Activated CD8-positive, alpha-beta memory T cell treated with anti-CD3 and anti-CD28 coated beads, Interleukin-2, amount 50 U/mL, for 4 hours (primary cell): ENCODE data around the gene VWA8.
"Not testable (repeated sequence)": the region's sequence is repeated elsewhere in the genome, so short reads cannot be mapped to it uniquely, and the experiment has no call there.

Source experiments
- DNase-seq: peaks from one replicate; pipeline ENCODE4 v3.0.0-alpha.2; 2020

The VWA8 gene

DNA sequence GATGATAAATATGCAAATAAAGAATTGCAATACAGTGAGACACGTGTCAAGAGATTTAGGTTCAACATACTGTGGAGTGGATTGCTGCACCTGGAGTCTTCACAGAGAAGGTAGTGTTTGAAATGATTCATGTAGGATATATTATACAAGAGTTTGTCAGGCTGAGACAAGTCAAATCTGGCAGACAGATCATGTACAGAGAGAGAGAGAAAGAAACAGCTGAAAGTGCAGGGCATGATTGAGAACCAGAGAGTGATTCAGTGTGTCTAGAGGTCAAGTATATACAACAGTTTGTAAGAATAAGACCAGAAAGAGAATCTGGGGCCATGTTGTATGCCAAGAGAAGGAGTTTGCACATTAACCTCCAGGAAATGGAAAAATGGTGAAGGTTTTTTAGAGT is 2.1 kb upstream of the VWA8 start:
- DNase-seq: no peak

DNA sequence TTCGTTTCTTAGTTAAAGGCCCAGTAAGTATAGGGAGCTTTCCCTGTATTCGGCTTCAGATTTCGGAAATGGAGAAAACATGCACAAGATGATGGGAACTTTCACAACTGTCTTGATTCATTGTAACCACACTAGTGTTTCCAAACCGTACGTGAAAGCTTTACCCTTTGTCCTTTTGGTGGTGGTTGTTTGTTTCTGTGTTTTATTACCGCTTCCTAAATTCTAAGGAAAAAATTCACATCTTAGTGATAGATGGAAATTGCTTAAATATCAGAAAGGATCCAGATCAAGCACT is 504 bp upstream of the VWA8 start:
- no peak for DNase-seq

DNA sequence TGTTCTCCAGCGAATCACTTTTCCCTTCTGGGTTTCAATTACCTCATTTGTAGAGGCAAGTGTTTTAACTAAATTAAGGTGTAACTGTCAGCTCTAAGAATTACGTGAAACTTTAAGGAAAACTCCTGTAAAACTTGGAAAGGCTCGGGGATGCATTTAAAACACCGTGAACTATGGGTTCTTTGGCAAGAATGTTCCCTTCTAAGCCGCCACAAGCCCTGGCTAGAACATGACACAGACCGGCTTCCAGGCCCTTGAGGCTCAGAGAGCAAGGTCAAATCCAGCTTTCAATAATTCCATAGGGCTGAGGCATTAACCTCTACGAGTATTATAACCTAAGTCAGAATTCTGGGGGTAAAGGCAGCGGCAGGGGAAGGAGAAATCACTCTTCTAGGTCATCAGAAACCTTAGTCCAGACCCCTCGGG is 685 bp downstream of the VWA8 start:
- DNase-seq: no peak

DNA sequence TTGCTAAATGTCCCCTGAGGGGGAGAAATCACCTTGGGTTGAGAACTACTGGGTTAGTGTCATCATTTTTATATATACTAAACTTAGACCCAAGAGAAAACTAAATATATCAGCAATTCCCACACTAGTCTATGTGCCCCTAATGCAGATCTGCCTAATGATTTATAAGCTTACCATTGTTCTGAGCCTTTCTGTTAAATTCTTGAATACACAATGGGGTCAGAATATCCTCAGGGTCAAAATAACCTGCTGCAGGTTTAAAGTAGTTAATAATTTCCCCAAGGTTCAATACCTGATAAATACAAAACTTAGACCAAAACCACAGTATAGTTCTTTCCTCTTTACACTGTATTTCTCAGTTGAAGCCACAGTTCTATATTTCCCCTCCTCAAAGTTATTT is 4.6 kb downstream of the VWA8 start:
- no peak for DNase-seq

DNA sequence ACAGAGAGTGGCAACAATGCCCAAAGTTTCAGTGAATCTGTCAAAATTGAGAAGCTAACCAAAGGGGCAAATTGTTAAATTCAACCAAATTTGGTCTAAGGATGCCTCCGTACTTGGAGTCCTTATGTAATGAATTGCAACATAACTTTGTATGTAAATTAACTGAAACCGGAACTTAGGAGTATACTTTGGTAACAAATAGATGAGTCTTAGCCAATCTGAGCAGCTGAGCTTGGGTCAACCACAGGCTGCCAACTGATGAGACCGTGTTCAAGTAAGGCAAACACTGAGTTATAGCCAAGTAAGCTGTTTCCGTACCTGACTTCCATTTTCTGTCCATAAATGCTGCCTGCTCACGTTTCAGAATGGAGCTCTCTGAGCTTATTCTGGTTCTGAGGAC is 5.3 kb downstream of the VWA8 start:
- DNase-seq: no peak

DNA sequence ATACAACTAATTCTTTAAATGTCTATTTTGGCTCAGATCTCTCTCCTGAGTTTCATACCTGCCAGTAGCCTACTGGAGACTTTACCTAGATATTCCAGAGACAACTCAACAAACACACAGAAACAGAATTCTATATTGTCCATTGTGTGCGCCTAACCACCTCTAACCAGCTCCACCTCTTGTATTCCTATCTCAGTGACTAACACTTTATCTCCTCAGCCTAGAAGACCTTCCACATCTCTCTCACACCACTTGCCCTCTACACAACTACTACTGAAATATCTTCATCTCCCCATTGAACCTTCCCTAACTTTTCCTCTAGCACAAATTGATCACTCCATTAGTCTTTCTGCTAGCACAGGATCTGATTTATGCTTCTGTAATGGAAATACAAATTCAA is 6.7 kb downstream of the VWA8 start:
- no peak for DNase-seq

DNA sequence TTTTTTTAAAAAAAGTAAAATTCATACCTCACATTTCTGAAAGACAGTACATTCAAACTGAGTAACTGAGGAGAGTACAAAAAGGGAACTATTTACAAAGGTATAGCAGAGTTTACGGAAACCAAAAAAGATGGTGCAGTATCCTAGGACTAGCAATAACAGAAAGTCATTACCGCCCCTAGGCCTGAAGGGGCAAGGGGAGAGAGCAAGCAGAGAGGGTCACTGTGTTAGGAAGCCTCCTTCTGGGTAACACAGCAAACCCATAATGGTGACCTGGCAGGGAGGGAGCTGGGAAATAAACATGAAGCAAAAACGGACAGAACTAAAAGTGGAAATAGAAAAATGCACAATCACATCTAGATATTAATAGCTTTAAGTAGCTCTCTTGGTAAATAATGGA is 8.2 kb downstream of the VWA8 start:
- DNase-seq: no peak

DNA sequence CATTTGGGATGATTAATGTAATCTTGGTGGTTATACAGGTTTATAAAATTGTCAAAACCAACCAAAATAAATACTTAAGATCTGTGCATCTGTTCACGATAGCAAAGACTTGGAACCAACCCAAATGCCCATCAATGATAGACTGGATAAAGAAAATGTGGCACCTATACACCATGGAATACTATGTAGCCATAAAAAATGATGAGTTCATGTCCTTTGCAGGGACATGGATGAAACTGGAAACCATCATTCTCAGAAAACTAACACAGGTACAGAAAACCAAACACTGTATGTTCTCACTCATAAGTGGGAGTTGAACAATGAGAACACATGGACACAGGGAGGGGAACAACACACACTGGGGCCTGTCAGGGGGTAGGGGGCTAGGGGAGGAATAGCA is 11.8 kb downstream of the VWA8 start:
- DNase-seq: not testable (repeated sequence)

DNA sequence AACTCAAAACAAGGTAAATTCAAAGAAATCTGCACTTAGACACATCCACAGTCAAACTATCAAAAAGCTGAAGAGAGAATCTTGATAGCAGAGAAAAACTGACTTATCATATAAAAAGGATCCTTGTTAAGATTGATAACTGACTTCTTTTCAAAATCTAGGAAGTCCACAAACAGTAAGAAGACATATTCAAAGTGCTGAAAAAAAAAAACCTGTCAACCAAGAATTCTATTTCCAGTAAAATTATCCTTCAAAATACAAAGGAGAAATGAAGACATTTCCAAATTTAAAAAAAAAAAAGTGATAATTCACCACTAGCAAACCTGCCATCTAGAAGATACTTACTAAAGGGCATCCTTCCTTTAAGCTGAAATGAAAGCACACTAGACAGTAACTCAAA is 15.0 kb downstream of the VWA8 start:
- DNase-seq: no peak

DNA sequence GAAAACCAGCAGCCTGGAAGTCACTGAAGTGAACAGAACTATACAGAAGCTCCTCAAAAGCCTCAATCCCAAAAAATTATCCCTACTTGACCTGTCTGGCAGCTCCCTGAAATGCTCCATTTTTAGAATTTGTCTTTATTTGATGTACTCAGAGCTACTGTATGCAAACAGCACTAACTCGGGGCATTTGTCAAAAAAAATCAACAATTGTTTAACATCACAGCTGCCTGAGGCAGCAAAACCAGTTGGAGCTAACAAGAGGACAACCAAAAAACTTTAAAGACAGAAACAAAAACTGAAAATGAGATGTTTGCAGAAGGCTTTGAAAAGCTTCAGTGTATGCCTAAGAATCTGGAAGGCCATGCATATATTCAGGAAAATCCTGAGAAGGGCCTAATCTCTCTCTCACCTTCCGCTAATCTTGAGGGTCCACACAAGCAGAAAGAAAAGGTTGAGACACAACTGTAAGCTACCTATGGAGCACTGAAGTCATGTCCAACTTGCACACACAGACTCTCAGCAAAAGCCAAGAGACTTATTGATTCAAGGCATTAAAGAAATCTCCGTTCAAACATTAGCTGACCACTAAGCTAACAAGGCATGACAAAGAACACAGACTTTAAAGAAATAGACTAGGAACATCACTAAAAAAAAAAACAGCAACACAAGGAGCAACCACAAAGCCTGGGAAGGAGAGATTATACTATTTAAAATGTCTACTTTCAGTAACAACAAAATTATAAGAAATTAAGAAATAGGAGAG is 16.1 kb downstream of the VWA8 start:
- DNase-seq: no peak

DNA sequence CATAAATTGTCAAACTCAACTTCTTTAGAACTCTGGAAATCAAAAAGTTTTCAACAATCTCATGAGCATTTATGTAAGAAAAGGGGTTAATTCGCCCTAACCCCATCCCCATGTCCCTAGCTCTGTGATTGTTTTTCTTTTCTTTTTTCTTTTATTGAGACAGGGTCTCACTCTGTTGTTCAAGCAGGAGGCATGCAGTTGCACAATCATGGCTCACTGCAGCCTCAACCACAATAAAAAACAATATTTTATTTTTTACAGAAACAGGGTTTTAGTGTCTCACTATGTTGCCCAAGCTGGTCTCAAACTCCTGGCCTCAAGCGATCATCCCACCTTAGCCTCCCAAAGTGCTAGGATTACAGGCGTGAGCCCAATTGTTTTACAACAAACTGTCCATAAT is 16.7 kb downstream of the VWA8 start:
- DNase-seq: no peak

DNA sequence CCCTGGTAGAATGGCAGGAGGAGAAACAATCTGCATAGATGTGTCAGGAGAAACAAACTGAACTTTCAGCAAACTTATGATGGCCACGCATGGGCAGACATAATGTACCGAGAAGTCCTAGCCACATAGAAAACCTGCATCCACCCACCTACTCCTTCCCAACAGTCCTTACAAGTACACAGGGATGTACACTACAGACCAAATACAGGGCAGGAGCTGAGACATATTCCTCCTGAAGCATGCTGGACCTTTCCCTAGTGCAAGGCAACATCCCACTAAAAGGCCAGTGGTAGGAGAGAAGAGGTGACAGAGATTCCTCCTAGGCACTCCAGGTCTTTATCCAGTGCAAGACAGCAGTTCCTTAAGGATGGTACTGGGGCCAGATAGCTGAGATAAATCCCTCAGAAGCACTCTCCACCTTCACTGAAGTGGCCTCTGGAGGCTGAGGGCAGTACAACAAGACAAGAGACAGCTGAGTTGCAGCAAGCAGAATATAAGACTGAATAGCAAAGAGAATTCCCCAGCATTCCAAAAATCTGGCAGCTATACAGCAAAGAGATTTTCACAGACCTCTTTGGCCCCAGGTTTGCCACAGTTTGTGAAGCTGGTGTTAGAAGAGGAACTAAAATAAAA is 18.3 kb downstream of the VWA8 start:
- no peak for DNase-seq

DNA sequence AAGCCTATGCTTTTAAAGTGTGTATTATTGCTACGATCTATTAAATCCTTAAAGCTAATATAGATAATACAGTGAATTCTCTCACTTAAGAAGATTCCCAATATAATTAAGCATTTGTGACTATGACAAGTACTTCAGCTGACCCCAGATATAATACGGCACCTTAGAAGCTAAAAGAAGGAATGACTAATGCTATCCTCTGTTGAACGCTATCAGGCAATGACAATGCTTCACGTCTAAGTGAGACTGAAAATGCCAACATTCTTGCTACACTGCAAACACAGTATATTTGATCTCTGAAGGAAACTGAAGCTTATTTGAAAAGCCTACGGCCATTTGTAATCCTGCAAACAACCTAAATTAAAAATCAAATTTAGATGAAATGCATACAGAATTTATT is 19.7 kb downstream of the VWA8 start:
- DNase-seq: no peak

DNA sequence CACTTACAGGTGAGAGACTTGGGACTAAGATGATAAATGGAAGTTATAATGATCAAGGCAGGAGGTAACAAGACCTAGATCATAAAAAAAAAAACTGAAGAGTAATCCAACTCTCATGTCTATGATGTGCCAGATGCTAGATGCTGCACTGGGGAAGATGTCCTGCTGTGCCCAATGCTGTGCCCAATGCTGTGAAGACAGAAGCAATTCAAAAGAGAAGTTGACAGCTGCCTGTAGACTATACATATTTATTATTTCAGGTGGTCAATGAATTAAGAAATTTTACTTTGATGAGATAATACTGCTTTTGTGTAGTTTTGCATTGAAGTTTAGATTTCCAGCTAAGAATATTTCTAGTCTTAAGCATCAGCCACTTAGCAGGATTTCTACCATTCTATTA is 21.5 kb downstream of the VWA8 start:
- DNase-seq: no peak

DNA sequence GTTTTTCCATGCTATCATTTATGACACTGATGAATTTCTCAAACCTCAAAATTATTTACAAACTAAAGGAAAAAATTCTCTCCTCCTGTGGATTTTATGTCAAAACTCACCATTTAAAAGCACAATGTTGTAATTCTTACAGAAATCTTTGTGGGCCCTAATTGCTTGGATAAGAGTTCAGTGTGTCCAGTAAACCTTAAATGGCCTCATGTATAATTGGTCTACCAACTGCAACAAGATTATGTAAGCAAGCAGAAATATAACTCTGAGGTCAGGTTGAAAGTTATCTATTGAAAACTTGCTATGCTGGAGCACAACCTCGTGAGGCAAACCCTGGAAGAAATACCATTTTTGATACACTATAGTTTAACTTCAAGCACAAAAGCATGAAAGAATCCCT is 22.0 kb downstream of the VWA8 start:
- no peak for DNase-seq

DNA sequence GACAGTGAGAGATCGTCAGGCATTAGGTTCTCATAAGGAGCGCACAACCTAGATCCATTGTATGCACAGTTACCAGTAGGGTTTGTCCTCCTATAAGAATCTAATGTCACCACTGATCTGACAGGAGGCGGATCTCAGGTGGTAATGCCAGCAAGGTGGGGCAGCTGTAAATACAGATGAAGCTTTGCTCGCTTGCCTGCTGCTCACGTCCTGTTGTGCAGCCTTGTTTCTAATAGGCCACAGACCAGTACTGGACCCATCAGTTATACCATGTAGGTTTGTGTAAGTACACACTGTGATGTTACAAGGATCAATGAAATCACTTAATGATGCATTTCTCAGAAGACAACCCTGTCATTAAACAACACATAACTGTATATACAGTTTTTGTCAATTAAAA is 23.5 kb downstream of the VWA8 start:
- no peak for DNase-seq

DNA sequence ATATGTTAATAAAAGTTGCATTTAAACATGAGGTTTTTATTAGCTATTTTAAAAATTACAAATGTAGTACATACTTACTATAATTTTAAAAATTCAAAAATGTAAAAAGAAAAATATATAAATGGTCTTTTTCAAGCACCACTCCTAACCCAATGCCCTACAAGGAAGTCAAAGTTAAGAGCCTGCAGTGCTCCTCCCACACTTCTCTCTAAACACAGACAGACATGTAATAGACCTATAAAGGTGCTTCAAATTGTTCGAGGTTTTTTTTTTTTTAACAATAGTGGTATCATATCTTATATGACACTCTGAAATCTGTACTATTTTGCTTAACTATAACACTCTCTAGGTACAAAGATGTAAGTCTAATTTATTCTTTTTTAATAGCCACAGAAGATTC is 25.4 kb downstream of the VWA8 start:
- no peak for DNase-seq

DNA sequence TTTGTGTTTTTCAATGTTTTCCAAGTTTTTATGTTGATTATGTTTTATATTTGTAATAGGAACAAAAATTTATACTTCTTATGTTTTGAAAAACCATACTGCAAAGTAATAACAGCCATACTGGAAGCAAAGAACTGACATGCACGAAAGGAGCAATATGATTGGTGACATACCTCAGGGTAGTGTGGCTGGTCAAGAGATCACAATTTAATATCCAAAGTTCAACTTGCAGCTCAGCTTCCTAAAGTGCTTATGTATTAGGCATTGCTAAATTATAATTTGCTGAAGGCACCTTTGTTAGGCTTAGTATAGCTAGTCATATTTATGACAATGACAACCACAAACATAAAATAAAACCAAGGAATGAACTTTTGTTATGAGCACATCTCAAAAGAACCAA is 25.9 kb downstream of the VWA8 start:
- DNase-seq: no peak

DNA sequence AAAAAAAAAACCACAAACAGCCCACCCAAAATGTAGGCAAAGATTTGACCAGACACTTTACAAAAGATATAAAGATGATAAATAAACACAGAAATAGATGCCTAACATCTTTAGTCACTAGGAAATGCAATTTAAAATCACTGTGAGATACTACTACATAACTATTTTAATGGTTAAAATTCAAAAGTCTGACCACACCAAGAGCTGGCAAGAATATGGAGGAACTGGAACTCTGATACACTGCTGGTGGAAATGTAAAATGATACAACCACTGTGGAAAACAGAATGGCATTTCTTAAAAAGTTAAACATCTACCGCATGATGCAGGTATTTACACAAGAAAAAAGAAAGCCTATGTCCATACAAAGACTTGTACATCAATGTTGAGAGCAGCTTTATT is 26.8 kb downstream of the VWA8 start:
- no peak for DNase-seq

DNA sequence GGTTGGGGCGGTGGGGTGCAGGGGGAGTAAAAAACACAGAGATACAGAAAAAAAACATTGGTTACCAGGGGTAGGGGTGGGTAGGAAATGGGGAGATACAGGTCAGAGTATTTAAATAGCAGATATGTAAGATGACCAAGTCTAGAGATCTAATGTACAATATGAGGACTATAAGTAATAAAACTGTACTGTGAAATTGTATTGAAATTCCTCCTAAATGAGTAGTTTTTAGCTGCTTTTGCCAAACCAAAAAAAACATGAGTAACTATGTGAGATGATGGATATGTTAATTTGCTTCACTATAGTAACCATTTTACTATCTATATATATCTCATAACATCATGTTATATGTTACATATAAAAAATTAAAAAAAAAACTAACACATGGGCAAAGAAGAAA is 29.6 kb downstream of the VWA8 start:
- no peak for DNase-seq

DNA sequence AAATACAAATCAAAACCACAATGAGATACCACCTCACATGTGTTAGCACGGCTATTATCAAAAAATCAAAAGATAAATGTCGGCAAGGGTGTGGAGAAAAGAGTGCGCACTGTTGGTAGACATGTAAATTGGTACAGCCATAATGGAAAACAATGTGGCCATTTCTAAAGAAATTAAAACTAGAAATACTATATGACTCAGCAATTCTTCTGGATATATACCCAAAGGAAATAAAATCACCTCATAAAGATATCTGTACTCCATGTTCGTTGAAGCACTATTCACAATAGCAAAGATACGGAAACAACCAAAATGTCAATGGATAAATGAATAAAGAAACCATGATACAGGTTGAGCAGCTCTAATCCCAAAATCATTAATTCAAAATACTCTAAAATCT is 30.8 kb downstream of the VWA8 start:
- no peak for DNase-seq

DNA sequence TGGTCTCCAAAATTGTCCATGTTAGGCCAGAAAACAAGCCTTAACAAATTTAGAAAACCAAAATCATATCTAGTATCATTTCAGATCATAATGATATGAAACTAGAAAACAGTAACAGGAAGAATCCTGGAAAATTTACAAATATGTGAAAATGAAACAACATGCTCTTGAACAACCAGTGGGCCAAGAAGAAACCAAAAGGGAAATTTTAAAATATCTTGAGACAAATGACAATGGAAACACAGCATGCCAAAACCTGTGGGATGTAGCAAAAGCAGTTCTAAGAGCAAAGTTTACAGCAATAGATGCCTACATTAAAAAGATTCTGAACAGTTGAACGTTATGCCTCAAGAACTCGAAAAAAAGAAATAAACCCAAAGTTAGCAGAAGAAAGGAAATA is 32.6 kb downstream of the VWA8 start:
- no peak for DNase-seq

DNA sequence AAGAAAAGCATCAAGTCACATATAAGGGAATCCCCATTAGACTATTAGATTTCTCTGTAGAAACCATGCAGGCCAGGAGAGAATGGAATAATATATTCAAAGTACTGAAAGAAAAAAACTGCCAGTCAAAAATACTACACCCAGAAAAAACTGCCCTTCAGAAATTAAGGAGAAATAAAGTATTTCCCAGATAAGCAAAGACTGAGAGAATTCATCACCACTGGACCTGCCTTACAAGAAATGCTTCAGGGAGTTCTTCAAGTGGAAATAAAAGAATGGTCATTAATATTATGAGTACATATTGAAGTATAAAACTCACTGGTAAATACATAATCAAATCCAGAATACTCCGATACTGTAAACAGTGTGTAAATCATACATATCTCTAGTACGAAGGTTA is 35.9 kb downstream of the VWA8 start:
- no peak for DNase-seq

DNA sequence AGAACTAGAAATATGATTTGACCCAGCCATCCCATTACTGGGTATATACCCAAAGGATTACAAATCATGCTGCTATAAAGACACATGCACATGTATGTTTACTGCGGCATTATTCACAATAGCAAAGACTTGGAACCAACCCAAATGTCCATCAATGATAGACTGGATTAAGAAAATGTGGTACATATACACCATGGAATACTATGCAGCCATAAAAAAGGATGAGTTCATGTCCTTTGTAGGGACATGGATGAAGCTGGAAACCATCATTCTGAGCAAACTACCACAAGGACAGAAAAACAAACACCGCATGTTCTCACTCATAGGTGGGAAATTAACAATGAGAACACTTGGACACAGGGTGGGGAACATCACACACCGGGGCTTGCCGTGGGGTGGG is 38.0 kb downstream of the VWA8 start:
- DNase-seq: not testable (repeated sequence)

DNA sequence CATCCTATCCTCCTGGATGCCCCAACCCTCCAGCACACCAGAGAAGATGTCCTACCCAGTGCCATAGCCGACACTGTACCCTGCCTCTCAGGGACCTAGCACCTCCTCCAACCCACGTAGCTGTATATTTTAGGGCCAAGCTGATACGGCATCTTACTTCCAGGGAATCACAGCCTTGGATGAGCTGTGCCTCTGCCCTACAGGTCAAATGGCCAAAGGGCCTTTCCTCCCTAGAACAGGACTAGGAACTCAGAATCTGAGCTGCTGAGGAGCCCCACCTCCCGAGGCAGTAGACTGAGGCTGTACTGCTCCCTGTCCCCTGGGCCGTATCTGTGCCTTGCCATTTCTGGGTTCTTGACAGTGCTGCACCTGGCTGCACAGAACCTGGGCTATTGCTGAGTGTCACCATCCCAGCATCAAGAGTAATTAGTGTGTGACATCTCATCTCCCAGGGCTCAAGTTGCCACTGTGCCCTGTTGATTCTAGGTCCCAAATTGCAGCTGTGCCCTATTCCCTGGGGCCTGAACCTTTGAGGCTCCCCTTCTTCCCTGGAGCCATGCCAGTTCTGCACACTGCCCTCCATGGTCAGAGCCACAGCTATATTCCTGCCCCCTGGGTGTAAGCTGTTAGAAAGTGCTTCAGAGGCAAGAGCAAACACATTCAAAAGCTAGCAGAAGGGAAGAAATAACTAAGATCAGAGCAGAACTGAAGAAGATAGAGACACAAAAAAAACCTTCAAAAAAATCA is 41.0 kb downstream of the VWA8 start:
- DNase-seq: no peak
